GM12891 (cell line): ENCODE data around the gene FARP2.

Experiments used
- DNase-seq: peaks from one replicate; pipeline ENCODE4 v3.0.0; 2011; ENCODE audit warnings: low spot score; ENCODE audit not compliant: insufficient read length
- FAIRE-seq: peaks from 2 replicates; lab custom pipeline; 2011; peaks lifted over from hg19 to GRCh38; lab: Jason Lieb, UNC
- PAX5 ChIP-seq: IDR thresholded peaks from 2 replicates; pipeline ENCODE4 v1.6.1; 2011; ENCODE audit warnings: low read length, moderate library complexity, mild to moderate bottlenecking; ENCODE audit not compliant: insufficient read depth, severe bottlenecking
- POLR2A ChIP-seq: IDR thresholded peaks from 2 replicates; pipeline ENCODE4 v1.6.1; 2011; ENCODE audit warnings: low read depth, low read length, control low read depth
- POLR2AphosphoS5 ChIP-seq: IDR thresholded peaks from 2 replicates; pipeline ENCODE4 v1.6.1; 2011; ENCODE audit warnings: low read depth, low read length, control low read depth
- POU2F2 ChIP-seq: IDR thresholded peaks from 2 replicates; pipeline ENCODE4 v1.6.1; 2011; ENCODE audit warnings: low read depth, mild to moderate bottlenecking, control low read depth, low read length, moderate library complexity
- SPI1 ChIP-seq: IDR thresholded peaks from 2 replicates; pipeline ENCODE4 v1.6.1; 2011; ENCODE audit warnings: low read depth, low read length, control low read depth
- TAF1 ChIP-seq: IDR thresholded peaks from 2 replicates; pipeline ENCODE4 v1.6.1; 2011; ENCODE audit warnings: low read depth, low read length, control low read depth

FARP2 gene

DNA sequence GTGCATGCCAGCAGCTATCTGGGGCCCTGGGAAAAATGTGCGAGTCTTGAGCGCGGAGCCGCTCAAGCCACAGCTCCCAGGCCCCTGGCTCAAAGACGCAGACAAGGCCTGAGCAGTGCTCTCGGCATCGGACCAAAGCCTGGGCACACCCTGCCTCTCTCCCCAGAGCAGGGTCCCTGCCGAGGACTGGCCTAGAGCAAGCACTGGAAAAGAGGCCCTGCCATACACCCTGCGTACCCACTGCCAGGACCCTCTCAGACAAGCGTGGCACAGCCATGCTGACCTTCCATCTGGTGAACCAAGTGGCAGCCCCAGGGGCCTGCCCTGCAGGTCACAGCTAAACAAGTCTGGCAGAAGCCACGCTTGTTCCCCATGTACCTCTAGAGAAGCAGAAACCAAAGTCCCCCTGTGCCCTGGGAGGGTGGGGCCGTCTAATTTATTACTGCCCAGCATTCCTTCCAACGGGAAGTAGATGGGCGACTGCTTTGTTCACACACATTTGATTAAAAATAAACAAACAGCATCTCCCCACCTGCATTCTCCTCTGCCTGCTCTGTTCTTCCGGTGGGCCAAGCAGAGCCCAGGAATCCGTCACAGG, 138.3 kb downstream of the FARP2 start:
- TF ChIP-seq POLR2A (no peak), POU2F2 (no peak), PAX5 (no peak), SPI1 (no peak), TAF1 (no peak), POLR2AphosphoS5 (no peak)
- FAIRE-seq = no peak
- DNase-seq = no peak

DNA sequence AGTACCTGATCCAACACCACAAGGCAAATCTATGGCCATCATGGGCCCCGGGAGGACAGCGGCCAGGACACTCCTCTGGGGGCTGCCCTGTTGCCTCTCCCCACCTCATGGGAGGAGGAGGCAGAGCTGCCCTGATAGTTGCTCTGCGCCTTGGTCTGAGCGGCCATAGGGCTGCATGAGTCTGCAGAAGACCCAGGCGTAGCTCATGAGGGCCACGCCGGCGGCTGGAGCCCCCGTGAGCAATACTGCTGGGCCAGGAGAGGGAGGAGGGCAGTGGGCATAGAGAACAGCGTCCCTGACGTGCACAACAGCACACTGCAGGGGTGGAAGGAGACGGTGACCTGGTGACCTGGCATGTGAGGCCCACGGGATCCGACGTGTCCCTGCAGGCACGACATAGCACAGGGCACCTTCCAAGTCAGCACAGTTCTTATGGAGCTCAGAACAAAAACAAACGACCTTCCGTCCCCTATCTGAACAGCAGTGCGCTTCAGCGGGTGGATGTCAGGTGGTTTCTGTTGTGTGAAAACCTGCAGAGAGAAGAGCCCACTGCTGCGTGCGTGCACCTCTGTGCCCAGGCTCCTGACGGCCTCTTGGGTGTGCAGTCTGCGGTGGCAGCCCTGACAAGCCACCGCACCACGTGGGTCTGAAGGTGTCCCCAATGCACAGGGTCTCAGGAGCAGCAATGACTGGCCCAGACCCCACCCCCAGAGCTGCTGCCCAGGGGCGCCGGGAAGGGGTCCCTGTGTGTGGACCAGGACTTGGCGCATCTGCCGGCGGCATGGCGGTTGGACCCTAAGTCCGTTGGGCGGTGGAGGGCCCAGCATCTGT, 139.3 kb downstream of the FARP2 start:
- DNase-seq (no peak), FAIRE-seq (no peak)

DNA sequence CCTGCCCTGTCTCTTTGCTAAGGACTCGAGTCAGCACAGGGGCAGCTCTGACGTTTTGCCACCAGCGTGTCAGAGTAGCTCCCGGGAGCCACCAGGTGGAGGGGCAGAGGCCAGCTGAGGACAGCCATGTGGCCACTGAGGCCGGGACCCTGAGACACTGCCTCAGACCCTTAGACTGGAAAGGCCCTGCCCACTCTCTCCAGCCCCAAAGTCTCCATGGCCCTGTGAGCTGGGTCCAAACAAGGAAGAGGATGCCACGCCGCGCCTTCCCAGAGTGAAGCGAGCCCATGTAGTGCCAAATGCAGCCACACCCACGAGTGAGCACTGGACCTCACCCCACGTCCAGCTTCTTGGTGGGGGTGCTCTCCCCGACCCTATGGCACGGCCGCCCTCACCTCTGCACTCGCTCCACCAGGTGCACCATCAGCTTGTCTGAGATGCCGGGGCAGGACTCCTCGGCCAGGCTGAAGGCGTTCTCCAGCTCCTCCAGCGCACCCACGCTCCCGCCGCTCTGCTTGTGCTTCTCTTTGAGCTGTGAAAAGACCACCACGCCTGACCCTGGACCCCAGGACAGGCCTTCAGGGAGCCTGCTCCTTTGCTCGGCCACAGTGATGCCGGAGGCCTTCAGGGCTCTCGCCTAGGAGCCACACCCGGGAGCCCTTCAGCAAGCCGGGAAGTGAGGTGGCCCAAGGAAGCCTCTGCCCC, 140.1 kb downstream of the FARP2 start:
- FAIRE-seq (no peak), DNase-seq (no peak)
- TF ChIP-seq POU2F2 (no peak), POLR2AphosphoS5 (no peak), PAX5 (no peak)

More for the DNA sequence above, 139.3 kb downstream of the FARP2 start:
- TF ChIP-seq TAF1 (no peak), POU2F2 (no peak), SPI1 (no peak), PAX5 (no peak), POLR2AphosphoS5 (no peak), POLR2A (no peak)

DNA sequence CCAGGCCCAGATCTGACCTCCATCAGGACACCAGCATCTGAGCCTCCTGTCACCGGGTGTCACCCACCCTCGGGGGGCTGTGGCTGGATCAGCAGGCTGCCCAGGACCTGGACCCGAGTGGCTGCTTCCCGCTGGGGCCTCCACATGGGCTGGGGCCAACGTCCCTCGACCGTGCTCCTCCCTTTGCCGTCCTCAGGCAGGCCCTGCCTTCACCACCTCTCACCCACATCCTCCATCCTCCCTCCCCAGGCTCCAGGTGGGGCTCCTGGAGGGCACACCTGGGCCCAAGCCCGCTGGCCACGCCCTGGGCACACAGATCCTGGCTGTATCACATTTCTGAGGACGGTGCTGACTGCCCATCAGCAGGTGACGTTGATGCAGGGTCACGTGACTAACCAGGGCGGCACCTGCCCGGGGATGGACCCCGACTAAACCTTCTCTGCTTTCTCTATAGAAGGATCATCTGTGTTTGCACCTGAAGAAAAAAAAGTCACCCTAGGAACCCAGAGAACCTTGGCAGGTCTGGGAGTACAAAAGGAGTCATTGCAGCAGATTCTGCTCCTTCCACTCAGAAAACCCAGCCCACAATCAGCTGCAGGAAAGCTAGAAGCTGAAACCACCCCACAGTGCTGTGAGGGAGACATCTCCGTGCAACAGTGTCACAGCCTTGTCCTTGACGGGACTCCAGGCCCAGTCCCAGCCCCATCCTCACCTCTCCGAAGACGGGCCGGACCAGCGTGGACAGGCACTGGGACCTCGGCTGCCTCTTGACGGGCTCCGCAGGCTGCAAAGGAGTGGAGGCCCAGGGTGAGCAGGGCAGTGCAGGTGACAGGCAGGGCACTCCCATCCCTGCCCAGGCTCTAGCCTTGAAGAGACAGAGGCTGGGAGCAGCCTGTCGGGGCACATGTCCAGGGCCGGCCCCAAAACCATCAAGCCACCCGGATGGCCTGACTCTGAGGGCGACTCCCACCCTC, 141.1 kb downstream of the FARP2 start:
- TF ChIP-seq TAF1 (no peak), POLR2AphosphoS5 (no peak), SPI1 (no peak), PAX5 (no peak), POLR2A (no peak), POU2F2 (no peak)
- DNase-seq (no peak), FAIRE-seq (no peak)

DNA sequence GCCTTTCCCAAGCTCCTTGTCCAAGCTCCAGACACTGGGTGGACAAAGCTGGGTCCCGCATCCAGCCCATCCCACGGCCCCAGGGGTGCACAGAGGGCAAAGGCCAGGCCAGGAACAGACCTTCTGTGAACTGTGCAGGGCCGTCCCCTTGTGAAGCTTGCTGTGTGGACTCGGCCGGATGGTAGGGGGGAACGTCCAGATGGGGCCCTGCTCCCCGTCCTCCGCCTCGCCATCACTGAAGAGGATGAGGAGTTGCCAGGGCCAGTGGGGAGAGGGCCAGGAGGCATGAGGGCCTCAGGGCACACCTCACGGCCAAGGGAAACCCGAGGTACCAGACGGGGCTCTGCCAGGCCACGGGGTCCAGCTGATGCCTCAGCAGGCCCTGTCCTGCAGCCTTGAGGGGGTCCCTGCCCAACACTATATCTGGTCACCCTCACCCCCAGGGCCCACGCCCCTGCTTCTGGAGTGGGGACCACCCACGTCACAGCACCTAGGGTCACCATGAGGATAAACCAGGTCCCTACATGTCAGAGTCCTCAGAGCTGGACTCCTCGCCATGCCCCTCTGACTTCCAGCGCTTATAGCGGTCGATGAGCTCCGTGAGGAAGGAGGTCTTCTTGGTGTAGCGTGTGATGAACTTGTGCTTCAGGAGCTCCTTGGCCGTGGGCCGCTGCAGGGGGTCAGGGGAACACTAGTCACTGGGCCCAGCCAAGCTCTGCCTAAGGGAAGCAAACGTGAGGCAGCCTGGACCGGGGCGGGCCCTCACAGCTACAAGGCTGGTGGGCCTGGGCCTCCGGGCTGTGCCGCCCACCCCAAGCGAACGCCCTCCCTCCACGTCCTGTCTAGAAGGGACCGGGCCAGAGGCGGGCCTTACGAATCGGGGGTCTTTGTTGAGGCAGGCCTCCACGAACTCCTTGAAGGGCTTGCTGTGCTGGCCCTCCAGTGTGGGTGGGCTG, 142.3 kb downstream of the FARP2 start:
- FAIRE-seq (no peak), DNase-seq (no peak)

DNA sequence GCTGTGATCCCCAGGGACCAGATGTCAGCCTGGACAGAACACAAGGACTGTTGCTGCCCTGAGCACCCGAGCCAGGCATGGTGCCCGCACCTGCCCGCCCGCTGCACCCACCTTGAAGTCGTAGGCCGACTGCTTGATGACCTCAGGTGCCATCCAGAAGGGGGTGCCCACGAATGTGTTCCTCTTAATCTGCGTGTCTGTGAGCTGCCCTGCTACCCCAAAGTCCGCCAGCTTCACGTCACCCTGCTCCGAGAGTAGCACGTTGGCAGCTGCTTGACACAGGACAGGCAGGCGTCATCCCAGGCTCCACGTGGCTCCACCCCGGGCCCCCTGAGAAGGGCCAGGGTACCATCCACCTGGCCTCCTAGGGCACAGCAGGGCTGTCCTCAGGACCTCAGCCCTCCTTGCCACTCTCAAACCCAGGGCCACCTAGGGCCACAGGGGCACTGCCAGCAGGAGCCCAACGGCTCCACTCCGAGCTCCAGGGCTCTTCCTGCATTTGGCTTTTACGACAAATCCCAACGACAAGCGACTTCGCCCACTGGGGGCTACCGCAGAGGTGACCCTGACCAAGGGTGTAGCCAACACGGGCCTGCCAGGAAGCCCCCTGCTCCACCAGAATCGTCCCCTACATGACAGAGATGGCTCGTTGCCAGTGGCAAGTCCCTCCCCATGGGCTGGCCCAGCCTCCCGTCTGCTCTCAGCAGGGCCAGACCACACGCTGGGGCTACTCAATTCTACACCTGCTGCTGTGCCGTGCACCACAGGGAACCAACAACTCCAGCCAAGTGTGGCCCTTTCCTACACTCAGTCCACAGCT, 143.3 kb downstream of the FARP2 start:
- DNase-seq (no peak), FAIRE-seq (no peak)
- no peak for TF ChIP-seq TAF1
- TF ChIP-seq SPI1 = no peak
- TF ChIP-seq POLR2AphosphoS5 = no peak
- no peak for TF ChIP-seq POLR2A
- no peak for TF ChIP-seq POU2F2
- TF ChIP-seq PAX5 = no peak

More for the DNA sequence above, 142.3 kb downstream of the FARP2 start:
- TF ChIP-seq TAF1 (no peak), PAX5 (no peak), POLR2AphosphoS5 (no peak), POU2F2 (no peak), SPI1 (no peak), POLR2A (no peak)

DNA sequence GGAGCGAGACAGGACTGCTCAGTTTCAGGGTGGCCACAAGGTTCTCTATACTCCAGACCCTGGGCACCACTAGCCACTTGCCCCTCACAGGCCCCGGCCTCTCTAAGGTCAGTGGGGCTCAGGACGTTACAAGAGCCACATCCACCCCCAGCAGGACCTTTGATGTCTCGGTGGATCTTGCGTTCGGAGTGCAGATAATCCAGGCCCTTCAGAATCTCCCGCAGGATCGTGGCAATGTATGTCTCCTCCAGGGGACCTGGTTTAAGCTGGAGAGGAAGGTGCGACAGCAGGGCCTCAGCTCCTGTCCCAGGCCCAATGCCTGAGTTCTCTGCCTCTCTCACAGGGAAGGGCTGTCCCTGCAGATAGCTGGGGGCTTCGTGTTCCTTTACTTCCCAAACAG, 143.9 kb downstream of the FARP2 start:
- FAIRE-seq = no peak
- no peak for DNase-seq
- no peak for TF ChIP-seq POLR2A
- no peak for TF ChIP-seq PAX5
- TF ChIP-seq TAF1 = no peak
- TF ChIP-seq POLR2AphosphoS5 = no peak
- no peak for TF ChIP-seq SPI1
- no peak for TF ChIP-seq POU2F2

DNA sequence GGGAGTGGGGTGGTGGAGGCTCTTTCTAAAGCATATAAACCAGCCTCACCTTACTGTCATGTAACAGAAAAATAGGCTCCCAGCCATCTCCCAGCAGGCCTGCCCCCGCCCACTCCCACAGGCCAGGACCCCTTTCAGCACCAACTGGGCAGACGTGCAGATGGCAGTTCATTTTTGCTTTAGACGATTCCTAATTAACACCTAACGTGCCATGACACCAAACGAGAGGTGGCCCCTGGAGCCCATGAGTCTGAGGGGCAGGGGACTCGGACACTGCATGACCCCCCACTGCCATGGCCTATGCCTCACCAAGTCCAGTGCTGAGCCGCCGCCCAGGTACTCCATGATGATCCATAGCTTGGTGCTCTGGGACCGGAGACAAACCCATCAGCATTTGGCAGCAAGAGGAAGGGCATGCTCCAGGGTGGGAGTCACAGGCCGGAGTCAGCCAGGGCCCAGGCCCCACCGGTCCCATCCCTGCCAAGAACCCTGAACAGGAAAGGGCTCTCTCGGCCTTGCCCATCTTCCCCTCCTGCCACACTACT, 144.4 kb downstream of the FARP2 start:
- FAIRE-seq (no peak), DNase-seq (no peak)
- no peak for TF ChIP-seq POLR2A
- TF ChIP-seq SPI1 = no peak
- no peak for TF ChIP-seq POU2F2
- TF ChIP-seq PAX5 = no peak
- no peak for TF ChIP-seq TAF1
- TF ChIP-seq POLR2AphosphoS5 = no peak
